ENCODE data around the gene MGA.

The MGA gene

GRCh38 chr15:41774882-41775417 is 114.7 kb downstream of the MGA start:
- ATAC-seq (ENCODE audit: low read depth) (peak; percentile 3), DNase-seq (ENCODE audit: low spot score) (no peak)
- peaks cover 53% of the 10 kb centered on the region for H3K4me1 ChIP-seq (ENCODE audit: insufficient read depth, poor library complexity, severe bottlenecking)

GRCh38 chr15:41775651-41776050 is 115.4 kb downstream of the MGA start:
- Histone ChIP-seq H3K27me3 (ENCODE audit: insufficient read depth, poor library complexity, severe bottlenecking) (no peaks in the 10 kb centered on the region), H3K4me1 (ENCODE audit: insufficient read depth, poor library complexity, severe bottlenecking) (peaks cover 60% of the 10 kb centered on the region), H3K4me3 (ENCODE audit: severe bottlenecking) (peak overlapping the region; percentile 45), H3K36me3 (ENCODE audit: low read depth) (peaks cover 36% of the 10 kb centered on the region), H3K27ac (ENCODE audit: poor library complexity, severe bottlenecking) (peak overlapping the region; percentile 81), H3K9me3 (ENCODE audit: severe bottlenecking) (no peaks in the 10 kb centered on the region)
- no peak for TF ChIP-seq CTCF (IDR thresholded peaks at IDR 0.05; ENCODE audit: poor library complexity, severe bottlenecking)
- no peak for DNase-seq (ENCODE audit: low spot score)
- peak; percentile 18 for ATAC-seq (ENCODE audit: low read depth)

More at GRCh38 chr15:41774882-41775417, 114.7 kb downstream of the MGA start:
- no peak for TF ChIP-seq CTCF (IDR thresholded peaks at IDR 0.05; ENCODE audit: poor library complexity, severe bottlenecking)
- Histone ChIP-seq H3K4me3 (ENCODE audit: severe bottlenecking) (peak overlapping the region; percentile 45), H3K27ac (ENCODE audit: poor library complexity, severe bottlenecking) (peak overlapping the region; percentile 81), H3K9me3 (ENCODE audit: severe bottlenecking) (no peaks in the 10 kb centered on the region), H3K27me3 (ENCODE audit: insufficient read depth, poor library complexity, severe bottlenecking) (no peaks in the 10 kb centered on the region), H3K36me3 (ENCODE audit: low read depth) (peaks cover 33% of the 10 kb centered on the region)

GRCh38 chr15:41777421-41777973 is 117.3 kb downstream of the MGA start:
- no peak for TF ChIP-seq CTCF (IDR thresholded peaks at IDR 0.05; ENCODE audit: poor library complexity, severe bottlenecking)
- no peaks in the 10 kb centered on the region for H3K27me3 ChIP-seq (ENCODE audit: insufficient read depth, poor library complexity, severe bottlenecking)
- peaks cover 39% of the 10 kb centered on the region for H3K36me3 ChIP-seq (ENCODE audit: low read depth)
- ATAC-seq (ENCODE audit: low read depth), result peak; percentile 27
- DNase-seq (ENCODE audit: low spot score), result no peak
- H3K9me3 ChIP-seq (ENCODE audit: severe bottlenecking), result no peaks in the 10 kb centered on the region
- peak overlapping the region; percentile 81 for H3K27ac ChIP-seq (ENCODE audit: poor library complexity, severe bottlenecking)
- no peak overlapping the region for H3K4me3 ChIP-seq (ENCODE audit: severe bottlenecking)
- H3K4me1 ChIP-seq (ENCODE audit: insufficient read depth, poor library complexity, severe bottlenecking), result peaks cover 60% of the 10 kb centered on the region

- no peaks in the 10 kb centered on the region for H3K27me3 ChIP-seq (ENCODE audit: insufficient read depth, poor library complexity, severe bottlenecking)
- H3K4me1 ChIP-seq (ENCODE audit: insufficient read depth, poor library complexity, severe bottlenecking), result peaks cover 53% of the 10 kb centered on the region
- no peaks in the 10 kb centered on the region for H3K9me3 ChIP-seq (ENCODE audit: severe bottlenecking)
- TF ChIP-seq CTCF (IDR thresholded peaks at IDR 0.05; ENCODE audit: poor library complexity, severe bottlenecking), result no peak
- peaks cover 48% of the 10 kb centered on the region for H3K36me3 ChIP-seq (ENCODE audit: low read depth)
- peak overlapping the region; percentile 81 for H3K27ac ChIP-seq (ENCODE audit: poor library complexity, severe bottlenecking)
- no peak overlapping the region for H3K4me3 ChIP-seq (ENCODE audit: severe bottlenecking)
- DNase-seq (ENCODE audit: low spot score), result no peak
- no peak for ATAC-seq (ENCODE audit: low read depth)
These were observed 118.3 kb downstream of the MGA start for GRCh38 chr15:41778521-41778920.

- ATAC-seq (ENCODE audit: low read depth) (0 out of 3 replicates have a peak, but pooled peaks have one; percentile 8), DNase-seq (ENCODE audit: low spot score) (no peak)
- Histone ChIP-seq H3K4me3 (ENCODE audit: severe bottlenecking) (no peak overlapping the region), H3K9me3 (ENCODE audit: severe bottlenecking) (no peaks in the 10 kb centered on the region), H3K27ac (ENCODE audit: poor library complexity, severe bottlenecking) (peak overlapping the region; percentile 81), H3K36me3 (ENCODE audit: low read depth) (peaks cover 57% of the 10 kb centered on the region), H3K4me1 (ENCODE audit: insufficient read depth, poor library complexity, severe bottlenecking) (peaks cover 50% of the 10 kb centered on the region), H3K27me3 (ENCODE audit: insufficient read depth, poor library complexity, severe bottlenecking) (no peaks in the 10 kb centered on the region)
- no peak for TF ChIP-seq CTCF (IDR thresholded peaks at IDR 0.05; ENCODE audit: poor library complexity, severe bottlenecking)
These were observed 119.5 kb downstream of the MGA start for GRCh38 chr15:41779662-41780157.

All from RWPE2 (cell line).